DOHH2 (cell line): ENCODE measurements around the gene CNEP1R1.
A peak's percentile ranks its signal among the peaks of the same experiment; 100 is the strongest.

Experiments used
- H3F3A ChIP-seq: fragments of 200-600 bp; sonication (generic), shearing (Covaris generic); 2 replicates; pipeline ENCODE4 v1.6.0; 2016; ENCODE audit warnings: antibody characterized with exemption, mild to moderate bottlenecking; ENCODE audit not compliant: control insufficient read depth, insufficient read depth
- H3K27ac ChIP-seq: fragments of 200-600 bp; sonication (generic); 2 replicates; pipeline ENCODE4 v1.5.1; 2014; ENCODE audit warnings: low read depth, mild to moderate bottlenecking, low read length, moderate library complexity
- H3K27me3 ChIP-seq: fragments of 200-600 bp; sonication (generic); 2 replicates; pipeline ENCODE4 v1.6.1; 2014; ENCODE audit warnings: mild to moderate bottlenecking, low read length, mixed read lengths; ENCODE audit not compliant: control insufficient read depth
- H3K36me3 ChIP-seq: fragments of 200-600 bp; sonication (generic); 2 replicates; pipeline ENCODE4 v1.6.1; 2014; ENCODE audit warnings: mild to moderate bottlenecking, low read length, moderate library complexity, mixed read lengths; ENCODE audit not compliant: control insufficient read depth
- H3K4me1 ChIP-seq: fragments of 200-600 bp; sonication (generic); 2 replicates; pipeline ENCODE4 v1.6.1; 2014; ENCODE audit warnings: mild to moderate bottlenecking, low read length, mixed read lengths; ENCODE audit not compliant: control insufficient read depth
- H3K4me2 ChIP-seq: fragments of 200-600 bp; sonication (generic); 2 replicates; pipeline ENCODE4 v1.6.0; 2014; ENCODE audit warnings: mild to moderate bottlenecking, low read length, moderate library complexity
- H3K4me3 ChIP-seq: fragments of 200-600 bp; sonication (generic); 2 replicates; pipeline ENCODE4 v1.5.1; 2014; ENCODE audit warnings: mild to moderate bottlenecking, low read length, mixed read lengths
- H3K79me2 ChIP-seq: fragments of 200-600 bp; sonication (generic); 2 replicates; pipeline ENCODE4 v1.6.1; 2014; ENCODE audit warnings: mild to moderate bottlenecking, low read length, mixed read lengths; ENCODE audit not compliant: control insufficient read depth
- H3K9me2 ChIP-seq: fragments of 200-600 bp; sonication (generic); replicated peaks from 2 replicates; pipeline ENCODE4 v1.6.1; 2014; ENCODE audit warnings: mild to moderate bottlenecking, low read length, mixed read lengths; ENCODE audit not compliant: control insufficient read depth
- H3K9me3 ChIP-seq: fragments of 200-600 bp; sonication (generic); 2 replicates; pipeline ENCODE4 v1.6.1; 2014; ENCODE audit warnings: antibody characterized with exemption, low read length, mixed read lengths; ENCODE audit not compliant: control insufficient read depth, insufficient read depth
- H4K20me1 ChIP-seq: fragments of 200-600 bp; sonication (generic); 2 replicates; pipeline ENCODE4 v1.6.0; 2014; ENCODE audit warnings: low read depth, mild to moderate bottlenecking, antibody characterized with exemption, low read length, moderate library complexity; ENCODE audit not compliant: control insufficient read depth, insufficient read depth
- CTCF ChIP-seq: fragments of 200-600 bp; sonication (generic); IDR thresholded peaks from one replicate; pipeline ENCODE4 v1.5.1; 2014; ENCODE audit warnings: antibody characterized with exemption, mild to moderate bottlenecking, low read depth, low read length; ENCODE audit not compliant: poor library complexity, severe bottlenecking
- EZH2phosphoT487 ChIP-seq: fragments of 200-600 bp; sonication (generic); IDR thresholded peaks from 2 replicates; pipeline ENCODE4 v1.6.1; 2017; ENCODE audit warnings: borderline replicate concordance, mild to moderate bottlenecking, antibody characterized with exemption, low read length, moderate library complexity, mixed read lengths

CNEP1R1 gene

GRCh38 chr16:50024207-50024606 is 818 bp upstream of the CNEP1R1 start:
- H3K9me2 ChIP-seq: no peaks in the 10 kb centered on the region
- peaks cover 20% of the 10 kb centered on the region for H3K27me3 ChIP-seq
- peak overlapping the region; percentile 74 for H3K4me2 ChIP-seq
- no peak overlapping the region for H3K27ac ChIP-seq
- H3K36me3 ChIP-seq: peaks cover 10% of the 10 kb centered on the region
- peak overlapping the region; percentile 98; the same call in 1 of the 2 replicates for H3K4me3 ChIP-seq
- peaks cover 5% of the 10 kb centered on the region; the same call in 1 of the 2 replicates for H4K20me1 ChIP-seq
- H3K9me3 ChIP-seq: no peaks in the 10 kb centered on the region
- peaks cover 34% of the 10 kb centered on the region for H3K79me2 ChIP-seq
- TF ChIP-seq CTCF: no peak
- TF ChIP-seq EZH2phosphoT487: no peak
- H3K4me1 ChIP-seq: peaks cover 13% of the 10 kb centered on the region
- H3F3A ChIP-seq: no peaks in the 10 kb centered on the region

- Histone ChIP-seq H3K9me3 (no peaks in the 10 kb centered on the region), H3K4me2 (peak overlapping the region; percentile 77), H3K9me2 (no peaks in the 10 kb centered on the region), H3K4me1 (peaks cover 13% of the 10 kb centered on the region), H4K20me1 (peaks cover 5% of the 10 kb centered on the region; the same call in 1 of the 2 replicates), H3K79me2 (peaks cover 34% of the 10 kb centered on the region), H3K36me3 (peaks cover 22% of the 10 kb centered on the region), H3F3A (no peaks in the 10 kb centered on the region), H3K27me3 (peaks cover 15% of the 10 kb centered on the region), H3K27ac (peak overlapping the region; percentile 19; the same call in 1 of the 2 replicates), H3K4me3 (peak overlapping the region; percentile 98)
- TF ChIP-seq CTCF (no peak), EZH2phosphoT487 (no peak)
These were observed 509 bp downstream of the CNEP1R1 start for GRCh38 chr16:50025537-50025931.

GRCh38 chr16:50027829-50028228 is 2.8 kb downstream of the CNEP1R1 start:
- Histone ChIP-seq H3K36me3 (peaks cover 38% of the 10 kb centered on the region), H3K27me3 (0 out of 2 replicates have a peak, but pooled peaks cover under 1% of the 10 kb centered on the region), H3K4me1 (peaks cover 13% of the 10 kb centered on the region), H3K79me2 (peaks cover 34% of the 10 kb centered on the region), H3F3A (no peaks in the 10 kb centered on the region), H3K27ac (no peak overlapping the region), H3K4me2 (no peak overlapping the region), H3K9me3 (no peaks in the 10 kb centered on the region), H3K4me3 (no peak overlapping the region), H4K20me1 (peaks cover 5% of the 10 kb centered on the region; the same call in 1 of the 2 replicates), H3K9me2 (no peaks in the 10 kb centered on the region)
- TF ChIP-seq EZH2phosphoT487: no peak
- TF ChIP-seq CTCF: no peak
